HepG2 (cell line): ENCODE results near the gene RAB36. TPM values are rescaled to one million over a fixed set of nuclear protein-coding genes. Genes with fewer than 3 reads are reported as not detected.

ENCODE experiments used
- ADNP ChIP-seq: sonication (generic); formaldehyde crosslinking; IDR thresholded peaks from 2 replicates; pipeline ENCODE4 v1.4.0; 2020; ENCODE audit warnings: missing genetic modification reagents
- CREB1 ChIP-seq, 2 experiments: fragments of 450-650 bp in 1 of 2; IDR thresholded peaks; 2 replicates each; pipeline ENCODE4 v1.6.1; 2016 to 2017; ENCODE audit warnings: control low read depth in 1 of 2, mild to moderate bottlenecking in 1 of 2, missing compliant biosample characterization in 1 of 2, missing genetic modification characterization in 1 of 2
- EED ChIP-seq: sonication (generic); formaldehyde crosslinking; IDR thresholded peaks from 2 replicates; pipeline ENCODE4 v1.5.0; 2020; ENCODE audit warnings: mild to moderate bottlenecking, missing genetic modification reagents
- FOXP1 ChIP-seq, 2 experiments: fragments of 450-650 bp in 1 of 2; IDR thresholded peaks; 2 replicates each; pipeline ENCODE4 v1.6.1; 2017 to 2018; ENCODE audit warnings: antibody characterized with exemption in 1 of 2
- HDAC6 ChIP-seq: fragments of 200-600 bp; sonication (generic); IDR thresholded peaks from 2 replicates; pipeline ENCODE4 v1.7.0; 2017; ENCODE audit warnings: mild to moderate bottlenecking, antibody characterized with exemption, low read length, low read depth
- KAT8 ChIP-seq: IDR thresholded peaks from 2 replicates; pipeline ENCODE4 v1.6.1; 2016; ENCODE audit warnings: missing genetic modification reagents, missing compliant biosample characterization
- KDM1A ChIP-seq: IDR thresholded peaks from 2 replicates; pipeline ENCODE4 v1.6.1; 2016; ENCODE audit warnings: missing compliant biosample characterization
- MAFK ChIP-seq, 2 experiments: IDR thresholded peaks in 1 of 2; conservative IDR thresholded peaks in 1 of 2; 2 replicates each; pipeline ENCODE4 v1.6.1; 2011; ENCODE audit warnings: improper control_type of control experiment in 2 of 2, low read length in 2 of 2
- MEIS1 ChIP-seq: sonication (generic); formaldehyde crosslinking; IDR thresholded peaks from 2 replicates; pipeline ENCODE4 v1.9.0; 2021; ENCODE audit warnings: mild to moderate bottlenecking, missing genetic modification reagents, moderate library complexity, borderline replicate concordance
- NFATC3 ChIP-seq: sonication (generic); formaldehyde crosslinking; IDR thresholded peaks from 2 replicates; pipeline ENCODE4 v1.5.1; 2020; ENCODE audit warnings: mild to moderate bottlenecking, missing genetic modification reagents
- RXRB ChIP-seq: IDR thresholded peaks from 2 replicates; pipeline ENCODE4 v1.6.1; 2016; ENCODE audit warnings: borderline replicate concordance, missing genetic modification reagents, missing compliant biosample characterization
- SIN3A ChIP-seq: IDR thresholded peaks from 2 replicates; pipeline ENCODE4 v1.6.1; 2011; ENCODE audit warnings: low read depth, mild to moderate bottlenecking, control low read depth, low read length, borderline replicate concordance
- SOX13 ChIP-seq, 3 experiments: fragments of 450-650 bp in 1 of 3; sonication (generic) in 1 of 3; formaldehyde crosslinking in 1 of 3; IDR thresholded peaks in 2 of 3; conservative IDR thresholded peaks in 1 of 3; 2 replicates each; pipeline versions ENCODE4 v1.5.0 to v1.6.1; 2016 to 2020; ENCODE audit warnings: antibody characterized with exemption in 1 of 3, mild to moderate bottlenecking in 1 of 3, missing compliant biosample characterization in 1 of 3, missing genetic modification reagents in 1 of 3, moderate library complexity in 1 of 3
- SRSF1 ChIP-seq: fragments of 200-400 bp; formaldehyde crosslinking; optimal IDR thresholded peaks from 2 replicates; pipeline ENCODE3; 2017; ENCODE audit warnings: mild to moderate bottlenecking, low read depth, low read length, moderate library complexity
- TCF7L2 ChIP-seq: IDR thresholded peaks from 2 replicates; pipeline ENCODE4 v1.6.1; 2011; ENCODE audit warnings: mild to moderate bottlenecking, low read depth, low read length, moderate library complexity
- TEAD3 ChIP-seq: optimal IDR thresholded peaks from 2 replicates; pipeline ENCODE3; 2016; ENCODE audit warnings: borderline replicate concordance
- ZFP36L1 ChIP-seq: sonication (generic); formaldehyde crosslinking; IDR thresholded peaks from 2 replicates; pipeline ENCODE4 v1.8.0; 2022; ENCODE audit warnings: mild to moderate bottlenecking, missing genetic modification reagents, moderate library complexity
- ZMAT3 ChIP-seq: sonication (generic); formaldehyde crosslinking; conservative IDR thresholded peaks from 2 replicates; pipeline ENCODE4 v1.7.0; 2021; ENCODE audit warnings: missing genetic modification reagents
- ZMYM3 ChIP-seq: sonication (generic); formaldehyde crosslinking; IDR thresholded peaks from 2 replicates; pipeline ENCODE4 v1.5.1; 2020; ENCODE audit warnings: mild to moderate bottlenecking, missing genetic modification reagents
- ZNF431 ChIP-seq: sonication (generic); formaldehyde crosslinking; IDR thresholded peaks from 2 replicates; pipeline ENCODE4 v1.9.0; 2022; ENCODE audit warnings: missing genetic modification reagents, low read depth, mild to moderate bottlenecking, borderline replicate concordance
- ZNF432 ChIP-seq: sonication (generic); formaldehyde crosslinking; IDR thresholded peaks from 2 replicates; pipeline ENCODE4 v1.5.0; 2020; ENCODE audit warnings: missing genetic modification reagents, mild to moderate bottlenecking, borderline replicate concordance
- ZNF670 ChIP-seq: sonication (generic); formaldehyde crosslinking; IDR thresholded peaks from 2 replicates; pipeline ENCODE4 v1.8.0; 2022; ENCODE audit warnings: mild to moderate bottlenecking, missing genetic modification reagents, borderline replicate concordance
- polyA plus RNA-seq, 8 experiments: library from polyadenylated mRNA; depleted of rRNA in 3 of 8; stranded (reverse) in 7 of 8; unstranded in 1 of 8; fragments of >200 nt; fragmentation: Illumina TruSeq in 4 of 8; extraction: Trizol in 4 of 8; gene quantifications; 2 replicates each; pipeline versions ENCODE4 v1.2.1 to v1.2.3, GENCODE V29; 2011 to 2016; ENCODE audit warnings: low read depth in 4 of 8, missing spikeins in 1 of 8, mixed read lengths in 1 of 8; ENCODE audit not compliant: insufficient read depth in 1 of 8
- total RNA-seq, 5 experiments: library from RNA; depleted of rRNA; stranded (reverse); fragments of >200 nt; fragmentation: Illumina TruSeq; extraction: Trizol; gene quantifications; 2 replicates each; pipeline ENCODE4 v1.2.3, GENCODE V29; 2016; ENCODE audit warnings: low read depth in 1 of 5
- TF ChIP-seq, protein P1 (sequence below): sonication (generic); formaldehyde crosslinking; IDR thresholded peaks from 2 replicates; pipeline ENCODE4 v1.8.1; 2023; ENCODE audit warnings: mild to moderate bottlenecking, missing genetic modification reagents
- TF ChIP-seq, protein P2 (sequence below): sonication (generic); formaldehyde crosslinking; IDR thresholded peaks from 2 replicates; pipeline ENCODE4 v1.4.0; 2020; ENCODE audit warnings: mild to moderate bottlenecking, missing genetic modification reagents
- TF ChIP-seq, protein P3 (sequence below): sonication (generic); formaldehyde crosslinking; IDR thresholded peaks from 2 replicates; pipeline ENCODE4 v1.9.0; 2022; ENCODE audit warnings: low read depth, missing genetic modification reagents

RAB36 gene
- total and polyA plus RNA-seq, 2 of the 13 experiments (the other 11 are each of a cell fraction or from before 2014, with no cell fraction given): 0.24 to 0.86 TPM

DNA sequence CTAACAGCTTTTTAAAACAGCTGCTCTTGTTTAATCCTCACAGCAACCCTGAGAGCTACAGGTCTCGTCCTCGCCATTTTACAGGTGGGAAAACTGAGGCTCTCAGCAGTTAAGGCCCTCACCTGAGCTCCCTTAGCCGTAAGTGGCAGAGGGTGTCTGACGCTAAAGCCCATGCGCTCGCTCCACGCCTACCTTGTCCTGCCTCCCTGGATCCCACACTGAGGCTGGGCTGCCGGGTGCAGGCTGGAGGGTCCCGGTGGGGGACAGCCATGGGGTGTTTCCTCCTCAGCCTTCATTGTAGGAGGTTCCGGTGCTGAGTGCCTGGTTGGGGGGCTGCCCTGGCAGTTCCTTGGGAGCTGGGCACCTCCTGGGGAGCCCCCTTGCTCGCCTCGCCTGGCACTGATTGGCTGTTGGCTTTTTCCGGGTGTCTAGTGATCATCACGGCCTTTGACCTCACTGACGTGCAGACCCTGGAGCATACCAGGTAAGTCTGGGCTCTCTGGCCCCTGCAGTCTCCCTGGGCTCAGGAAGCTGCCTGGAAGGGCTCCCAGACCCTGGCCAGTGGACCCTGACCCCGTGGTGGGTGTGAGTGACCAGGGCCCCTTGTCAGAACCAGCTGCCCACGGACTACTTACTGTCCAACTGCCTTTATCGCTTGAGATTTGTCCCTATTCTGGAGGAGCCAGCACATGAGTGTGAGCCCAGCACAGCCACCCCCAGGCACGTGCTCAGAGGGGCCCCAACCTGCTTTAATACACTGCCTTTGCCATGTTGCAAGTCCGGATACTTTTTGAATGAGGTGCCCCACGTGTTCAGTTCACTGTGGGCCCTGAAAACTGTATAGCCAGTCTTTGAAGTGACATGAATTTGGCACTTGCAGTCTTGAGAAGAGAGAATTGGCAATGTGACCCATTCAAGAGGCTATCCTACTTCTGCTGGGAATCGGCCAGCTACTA is 12.6 kb downstream of the RAB36 start (continued):
- no peak; the same call in 1 of the 2 replicates for TF ChIP-seq ZMAT3 (CRISPR knock-in tag)
- no peak for TF ChIP-seq MAFK (conservative IDR thresholded peaks at IDR 0.05 in 1 of 2, IDR thresholded peaks at IDR 0.05 in 1 of 2; ENCODE audit: low read length in 2 of 2)
- TF ChIP-seq, protein P1, sequence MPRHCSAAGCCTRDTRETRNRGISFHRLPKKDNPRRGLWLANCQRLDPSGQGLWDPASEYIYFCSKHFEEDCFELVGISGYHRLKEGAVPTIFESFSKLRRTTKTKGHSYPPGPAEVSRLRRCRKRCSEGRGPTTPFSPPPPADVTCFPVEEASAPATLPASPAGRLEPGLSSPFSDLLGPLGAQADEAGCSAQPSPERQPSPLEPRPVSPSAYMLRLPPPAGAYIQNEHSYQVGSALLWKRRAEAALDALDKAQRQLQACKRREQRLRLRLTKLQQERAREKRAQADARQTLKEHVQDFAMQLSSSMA (CRISPR knock-in tag): peak; percentile 36; the same call in 1 of the 2 replicates
- TF ChIP-seq, protein P2, sequence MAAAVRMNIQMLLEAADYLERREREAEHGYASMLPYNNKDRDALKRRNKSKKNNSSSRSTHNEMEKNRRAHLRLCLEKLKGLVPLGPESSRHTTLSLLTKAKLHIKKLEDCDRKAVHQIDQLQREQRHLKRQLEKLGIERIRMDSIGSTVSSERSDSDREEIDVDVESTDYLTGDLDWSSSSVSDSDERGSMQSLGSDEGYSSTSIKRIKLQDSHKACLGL (CRISPR knock-in tag): peak; percentile 18; the same call in 1 of the 2 replicates
- TF ChIP-seq MEIS1 (CRISPR knock-in tag): no peak
- TF ChIP-seq KDM1A: peak; percentile 65
- TF ChIP-seq ZNF432 (CRISPR knock-in tag): no peak
- TF ChIP-seq ZFP36L1: no peak
- no peak for TF ChIP-seq HDAC6
- TF ChIP-seq SIN3A: no peak
- no peak for TF ChIP-seq EED (CRISPR knock-in tag)
- no peak for TF ChIP-seq SOX13 (IDR thresholded peaks at IDR 0.05)
- TF ChIP-seq SOX13 (CRISPR knock-in tag; conservative IDR thresholded peaks at IDR 0.05 in 1 of 2, IDR thresholded peaks at IDR 0.05 in 1 of 2): no peak
- TF ChIP-seq TCF7L2: no peak
- TF ChIP-seq, protein P3, sequence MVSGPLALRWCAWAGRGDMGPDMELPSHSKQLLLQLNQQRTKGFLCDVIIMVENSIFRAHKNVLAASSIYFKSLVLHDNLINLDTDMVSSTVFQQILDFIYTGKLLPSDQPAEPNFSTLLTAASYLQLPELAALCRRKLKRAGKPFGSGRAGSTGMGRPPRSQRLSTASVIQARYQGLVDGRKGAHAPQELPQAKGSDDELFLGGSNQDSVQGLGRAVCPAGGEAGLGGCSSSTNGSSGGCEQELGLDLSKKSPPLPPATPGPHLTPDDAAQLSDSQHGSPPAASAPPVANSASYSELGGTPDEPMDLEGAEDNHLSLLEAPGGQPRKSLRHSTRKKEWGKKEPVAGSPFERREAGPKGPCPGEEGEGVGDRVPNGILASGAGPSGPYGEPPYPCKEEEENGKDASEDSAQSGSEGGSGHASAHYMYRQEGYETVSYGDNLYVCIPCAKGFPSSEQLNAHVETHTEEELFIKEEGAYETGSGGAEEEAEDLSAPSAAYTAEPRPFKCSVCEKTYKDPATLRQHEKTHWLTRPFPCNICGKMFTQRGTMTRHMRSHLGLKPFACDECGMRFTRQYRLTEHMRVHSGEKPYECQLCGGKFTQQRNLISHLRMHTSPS: no peak
- TF ChIP-seq ZNF670 (CRISPR knock-in tag): 0 out of 2 replicates have a peak, but pooled peaks have one; percentile 44
- TF ChIP-seq ADNP (CRISPR knock-in tag): peak; percentile 38; the same call in 1 of the 2 replicates
- TF ChIP-seq ZNF431 (CRISPR knock-in tag): no peak
- no peak for TF ChIP-seq FOXP1 (IDR thresholded peaks at IDR 0.05)
- no peak for TF ChIP-seq FOXP1 (CRISPR knock-in tag; IDR thresholded peaks at IDR 0.05)
- TF ChIP-seq NFATC3: no peak
- TF ChIP-seq CREB1 (IDR thresholded peaks at IDR 0.05): no peak
- TF ChIP-seq CREB1 (CRISPR knock-in tag; IDR thresholded peaks at IDR 0.05): no peak
- no peak for TF ChIP-seq RXRB (CRISPR knock-in tag)
- TF ChIP-seq TEAD3 (CRISPR knock-in tag): peak; percentile 51
- no peak for TF ChIP-seq KAT8
- TF ChIP-seq SRSF1: no peak
- TF ChIP-seq ZMYM3: peak; percentile 96
